H1 (cell line): ENCODE results near the gene SAXO1. TPM values are rescaled to one million over a fixed set of nuclear protein-coding genes. Genes with fewer than 3 reads are reported as not detected.

ENCODE experiments used
- CTCF ChIA-PET: fragments of 300-600 bp; sonication (Branson Sonifier 250); formaldehyde crosslinking; loops from one replicate; lab custom pipeline; 2021; ENCODE audit not compliant: partially characterized antibody; lab: Charles Lee
- POLR2A ChIA-PET: fragments of 300-600 bp; sonication (Branson Sonifier 250); formaldehyde crosslinking; loops from one replicate; lab custom pipeline; 2021; ENCODE audit warnings: inconsistent platforms; ENCODE audit not compliant: partially characterized antibody; lab: Charles Lee
- DNase-seq, 2 experiments: peaks; one replicate each; pipeline versions ENCODE4 v3.0.0 to v3.0.0-alpha.2; 2010 to 2022; ENCODE audit warnings: low spot score in 2 of 2, low read depth in 1 of 2, mixed read lengths in 1 of 2
- FAIRE-seq: peaks from 2 replicates; lab custom pipeline; 2011; peaks lifted over from hg19 to GRCh38; lab: Jason Lieb, UNC
- H2AFZ ChIP-seq: 2 replicates; pipeline ENCODE4 v1.8.1; 2012; ENCODE audit warnings: low read length, inconsistent platforms
- H2AK5ac ChIP-seq: 2 replicates; pipeline ENCODE4 v1.6.1; 2013; ENCODE audit warnings: low read depth, low read length
- H2BK120ac ChIP-seq: replicated peaks from 2 replicates; pipeline ENCODE3; 2013; ENCODE audit warnings: low read depth, low read length, inconsistent platforms
- H2BK12ac ChIP-seq: 2 replicates; pipeline ENCODE4 v1.6.1; 2013; ENCODE audit warnings: low read depth, low read length
- H2BK15ac ChIP-seq: 2 replicates; pipeline ENCODE4 v1.6.1; 2013; ENCODE audit warnings: low read length
- H2BK20ac ChIP-seq: 2 replicates; pipeline ENCODE4 v1.6.1; 2013; ENCODE audit warnings: low read length
- H2BK5ac ChIP-seq: 2 replicates; pipeline ENCODE4 v1.6.1; 2013; ENCODE audit warnings: low read depth, low read length
- H3K14ac ChIP-seq: 2 replicates; pipeline ENCODE4 v1.6.1; 2013; ENCODE audit warnings: inconsistent platforms; ENCODE audit not compliant: insufficient read length
- H3K18ac ChIP-seq: 2 replicates; pipeline ENCODE4 v1.6.1; 2013; ENCODE audit warnings: low read length; ENCODE audit errors: extremely low read depth
- H3K23ac ChIP-seq: 2 replicates; pipeline ENCODE4 v1.6.1; 2013; ENCODE audit warnings: inconsistent platforms; ENCODE audit not compliant: insufficient read length
- H3K23me2 ChIP-seq: 2 replicates; pipeline ENCODE4 v1.6.1; 2013; ENCODE audit warnings: low read depth, low read length
- H3K27ac ChIP-seq: 2 replicates; pipeline ENCODE4 v1.6.1; 2011; ENCODE audit warnings: low read depth, low read length, inconsistent platforms
- H3K27me3 ChIP-seq, 4 experiments: replicated peaks in 1 of 4; 1 replicate in 1 of 4; 2 replicates in 3 of 4; pipeline versions ENCODE4 v1.6.1 to v1.8.1; 2011 to 2013; ENCODE audit warnings: low read length in 3 of 4, mild to moderate bottlenecking in 3 of 4, inconsistent platforms in 2 of 4, mixed read lengths in 2 of 4, moderate library complexity in 1 of 4; ENCODE audit not compliant: control insufficient read depth in 3 of 4, insufficient read depth in 3 of 4; ENCODE audit errors: extremely low read depth in 1 of 4
- H3K36me3 ChIP-seq, 4 experiments: 2 replicates each; pipeline versions ENCODE4 v1.6.1 to v1.8.1; 2011 to 2013; ENCODE audit warnings: mild to moderate bottlenecking in 4 of 4, low read length in 3 of 4, moderate library complexity in 2 of 4, control low read depth in 1 of 4, inconsistent platforms in 1 of 4; ENCODE audit not compliant: insufficient read depth in 4 of 4, control insufficient read depth in 2 of 4
- H3K4ac ChIP-seq: replicated peaks from 2 replicates; pipeline ENCODE3; 2013; ENCODE audit warnings: low read length, low read depth, mixed read lengths, inconsistent platforms; ENCODE audit not compliant: insufficient read length
- H3K4me1 ChIP-seq, 4 experiments: replicated peaks in 1 of 4; 1 replicate in 1 of 4; 2 replicates in 3 of 4; pipeline versions ENCODE4 v1.6.1 to v1.8.1; 2011 to 2013; ENCODE audit warnings: low read length in 3 of 4, inconsistent platforms in 2 of 4, mixed read lengths in 1 of 4; ENCODE audit not compliant: insufficient read depth in 4 of 4, control insufficient read depth in 3 of 4
- H3K4me2 ChIP-seq, 2 experiments: 2 replicates each; pipeline versions ENCODE4 v1.6.1 to v1.8.1; 2011 to 2013; ENCODE audit warnings: low read depth in 2 of 2, low read length in 2 of 2, control low read depth in 1 of 2, inconsistent platforms in 1 of 2, mild to moderate bottlenecking in 1 of 2; ENCODE audit not compliant: insufficient read depth in 1 of 2
- H3K4me3 ChIP-seq, 4 experiments: fragments of 200-600, 300-600 bp in 1 of 4; sonication (generic), shearing (Covaris generic), sonication (Bioruptor Twin) in 1 of 4; 2 replicates each; pipeline versions ENCODE4 v1.5.1 to v1.8.1; 2011 to 2016; ENCODE audit warnings: low read length in 4 of 4, low read depth in 3 of 4, control low read depth in 2 of 4, inconsistent platforms in 2 of 4, mild to moderate bottlenecking in 2 of 4, mixed read lengths in 1 of 4, moderate library complexity in 1 of 4; ENCODE audit not compliant: insufficient read depth in 2 of 4; ENCODE audit errors: extremely low read depth in 1 of 4
- H3K56ac ChIP-seq: replicated peaks from 2 replicates; pipeline ENCODE3; 2013; ENCODE audit warnings: low read depth, mild to moderate bottlenecking, mixed read lengths, low read length, inconsistent platforms; ENCODE audit not compliant: insufficient read length
- H3K79me1 ChIP-seq: 2 replicates; pipeline ENCODE4 v1.6.1; 2013; ENCODE audit warnings: low read depth, low read length, control low read depth
- H3K79me2 ChIP-seq, 2 experiments: 2 replicates each; pipeline versions ENCODE4 v1.6.1 to v1.8.1; 2012 to 2013; ENCODE audit warnings: low read length in 2 of 2, mild to moderate bottlenecking in 2 of 2, inconsistent platforms in 1 of 2; ENCODE audit not compliant: insufficient read depth in 2 of 2, control insufficient read depth in 1 of 2
- H3K9ac ChIP-seq, 4 experiments: replicated peaks in 1 of 4; 1 replicate in 1 of 4; 2 replicates in 3 of 4; pipeline versions ENCODE4 v1.6.1 to v1.8.1; 2011 to 2013; ENCODE audit warnings: low read depth in 3 of 4, low read length in 3 of 4, control low read depth in 2 of 4, mild to moderate bottlenecking in 2 of 4, moderate library complexity in 2 of 4, inconsistent platforms in 1 of 4; ENCODE audit errors: extremely low read depth in 1 of 4
- H3K9me3 ChIP-seq, 2 experiments: 2 replicates each; pipeline versions ENCODE4 v1.6.1 to v1.8.1; 2012 to 2013; ENCODE audit warnings: mild to moderate bottlenecking in 2 of 2, moderate library complexity in 2 of 2, control low read depth in 1 of 2, inconsistent platforms in 1 of 2, low read depth in 1 of 2, low read length in 1 of 2, mixed read lengths in 1 of 2; ENCODE audit not compliant: insufficient read depth in 2 of 2
- H4K20me1 ChIP-seq, 2 experiments: replicated peaks in 1 of 2; 2 replicates each; pipeline versions ENCODE3 to v1.8.1; 2011 to 2013; ENCODE audit warnings: inconsistent platforms in 2 of 2, low read length in 2 of 2, mild to moderate bottlenecking in 1 of 2; ENCODE audit not compliant: insufficient read depth in 2 of 2, control insufficient read depth in 1 of 2
- H4K5ac ChIP-seq: 2 replicates; pipeline ENCODE4 v1.6.1; 2013; ENCODE audit warnings: low read length, low read depth, mixed read lengths, inconsistent platforms; ENCODE audit not compliant: insufficient read length
- H4K8ac ChIP-seq: 2 replicates; pipeline ENCODE4 v1.8.0; 2013; ENCODE audit warnings: mild to moderate bottlenecking, moderate library complexity, low read length, inconsistent platforms; ENCODE audit not compliant: insufficient read depth; ENCODE audit errors: extremely low read depth
- H4K91ac ChIP-seq: replicated peaks from 2 replicates; pipeline ENCODE3; 2013; ENCODE audit warnings: low read length, mixed read lengths, inconsistent platforms; ENCODE audit not compliant: insufficient read length
- CBX8 ChIP-seq: fragments of 300-800, 300-1000 bp; sonication (generic); IDR thresholded peaks from 2 replicates; pipeline ENCODE4 v1.7.1; 2016; ENCODE audit warnings: low read depth, low read length, borderline replicate concordance
- EGR1 ChIP-seq: IDR thresholded peaks from 2 replicates; pipeline ENCODE4 v1.6.1; 2011; ENCODE audit warnings: low read depth, low read length, borderline replicate concordance
- FOSL1 ChIP-seq: IDR thresholded peaks from 2 replicates; pipeline ENCODE4 v1.6.1; 2011; ENCODE audit warnings: mild to moderate bottlenecking, low read depth, low read length, moderate library complexity; ENCODE audit not compliant: insufficient read depth
- HDAC6 ChIP-seq: IDR thresholded peaks from one replicate; pipeline ENCODE4 v1.7.1; 2012; ENCODE audit warnings: low read depth, mild to moderate bottlenecking, inconsistent platforms, low read length, moderate library complexity
- MAFK ChIP-seq: IDR thresholded peaks from 2 replicates; pipeline ENCODE4 v1.6.1; 2012; ENCODE audit warnings: low read depth, mild to moderate bottlenecking, improper control_type of control experiment, low read length
- RAD21 ChIP-seq, 2 experiments: IDR thresholded peaks in 1 of 2; conservative IDR thresholded peaks in 1 of 2; 2 replicates each; pipeline ENCODE4 v1.6.1; 2011; ENCODE audit warnings: low read depth in 2 of 2, low read length in 2 of 2, improper control_type of control experiment in 1 of 2, inconsistent platforms in 1 of 2, mild to moderate bottlenecking in 1 of 2, moderate library complexity in 1 of 2
- SIRT6 ChIP-seq: IDR thresholded peaks from one replicate; pipeline ENCODE4 v1.7.1; 2012; ENCODE audit warnings: low read length, inconsistent platforms
- SP2 ChIP-seq: IDR thresholded peaks from 2 replicates; pipeline ENCODE4 v1.6.1; 2012; ENCODE audit warnings: mild to moderate bottlenecking, low read length, inconsistent platforms
- SP4 ChIP-seq: IDR thresholded peaks from 2 replicates; pipeline ENCODE4 v1.6.1; 2012; ENCODE audit warnings: low read length, inconsistent platforms
- WGBS, 2 experiments: shearing (Covaris generic) in 1 of 2; methylation state at CpG; one replicate each; pipeline versions ENCODE4 v1.1.6 to v1.1.7; 2013 to 2015; ENCODE audit warnings: low lambda C conversion rate in 2 of 2, mixed read lengths in 2 of 2, inconsistent platforms in 1 of 2, low coverage in 1 of 2, missing lambda C conversion rate in 1 of 2; ENCODE audit not compliant: insufficient replicate concordance in 2 of 2, insufficient coverage in 1 of 2, insufficient read length in 1 of 2; ENCODE audit errors: extremely low coverage in 1 of 2, missing lambda C conversion rate in 1 of 2; 5-methylcytosine and 5-hydroxymethylcytosine counted together
- polyA plus RNA-seq, 7 experiments: library from polyadenylated mRNA; depleted of rRNA in 3 of 7; stranded (reverse) in 5 of 7; unstranded in 2 of 7; fragments of >200 nt in 5 of 7; fragments of 200-250 nt in 2 of 7; gene quantifications; 1 replicate in 5 of 7; 2 replicates in 1 of 7; 4 replicates in 1 of 7; pipeline versions ENCODE4 v1.2.1 to v1.2.3, GENCODE V29; 2011 to 2013; ENCODE audit warnings: missing spikeins in 2 of 7, mixed read lengths in 2 of 7
- total RNA-seq: library from RNA; stranded (reverse); fragmentation: NEBNext Ultra II Directional; extraction: Animal tissue kit (Norgen Biotek cat#: 25700); gene quantifications from 2 replicates; pipeline ENCODE4 v1.2.1, GENCODE V29; 2021
- TF ChIP-seq, protein P1 (sequence below): IDR thresholded peaks from 2 replicates; pipeline ENCODE4 v1.6.1; 2011; ENCODE audit warnings: low read length, improper control_type of control experiment
- TF ChIP-seq, protein P2 (sequence below): IDR thresholded peaks from 2 replicates; pipeline ENCODE4 v1.6.1; 2012; ENCODE audit warnings: inconsistent platforms
- TF ChIP-seq, protein P3 (sequence below): IDR thresholded peaks from 2 replicates; pipeline ENCODE4 v1.6.1; 2012; ENCODE audit warnings: inconsistent platforms

The SAXO1 gene
- total and polyA plus RNA-seq, 2 of the 8 experiments (the other 6 are each of a cell fraction or from before 2014, with no cell fraction given) = 0.11 to 0.20 TPM

GRCh38 chr9:18979367-18979766 lies 53.6 kb downstream of the SAXO1 start:
- H4K8ac ChIP-seq = no peak overlapping the region
- no peak overlapping the region for H3K4me3 ChIP-seq
- peaks cover 0 to 4% (median 1%) of the 10 kb centered on the region in 4 experiments; a peak in 1 of 7 replicates for H3K4me1 ChIP-seq
- H2AFZ ChIP-seq = no peak overlapping the region
- no peak overlapping the region for H3K27ac ChIP-seq
- H4K5ac ChIP-seq = no peak overlapping the region
- no peak overlapping the region for H2BK15ac ChIP-seq
- H2BK120ac ChIP-seq = no peak overlapping the region
- ChIA-PET CTCF (interaction anchor here (0.7 to 1.9 kb wide), 2 partner anchors 10 to 86 kb away, joined by 3 to 4 read pairs; no protein-coding TSS in a partner anchor), POLR2A (no interaction called here)
- H3K56ac ChIP-seq = no peak overlapping the region
- no peak overlapping the region for H3K9ac ChIP-seq
- no peaks in the 10 kb centered on the region for H4K20me1 ChIP-seq
- H3K27me3 ChIP-seq = no peaks in the 10 kb centered on the region
- H3K36me3 ChIP-seq = no peaks in the 10 kb centered on the region
- no peak overlapping the region for H2BK5ac ChIP-seq
- no peaks in the 10 kb centered on the region for H3K79me1 ChIP-seq
- no peak overlapping the region for H3K4ac ChIP-seq
- no peak overlapping the region for H2AK5ac ChIP-seq
- H3K23me2 ChIP-seq = no peaks in the 10 kb centered on the region
- H3K4me2 ChIP-seq = no peak overlapping the region
- no peak overlapping the region for H2BK20ac ChIP-seq
- H3K9me3 ChIP-seq = peaks cover 0 to 2% of the 10 kb centered on the region in 2 experiments; a peak in 1 of 4 replicates
- no peak overlapping the region for H2BK12ac ChIP-seq
- no peaks in the 10 kb centered on the region for H3K79me2 ChIP-seq
- DNase-seq (no peak), FAIRE-seq (no peak)
- no peak overlapping the region for H3K23ac ChIP-seq
- H3K14ac ChIP-seq = no peak overlapping the region
- 83% methylated on average over 2 of the region's 2 CpGs; no CpG with 5 or more reads in 1 of the 2 experiments for WGBS, 2 experiments
- no peak overlapping the region for H4K91ac ChIP-seq
- no peak overlapping the region for H3K18ac ChIP-seq
- TF ChIP-seq SIRT6 (no peak), RAD21 (IDR thresholded peaks at IDR 0.05 in 1 of 2, conservative IDR thresholded peaks at IDR 0.05 in 1 of 2; ENCODE audit: low read depth in 2 of 2, low read length in 2 of 2) (no peak), FOSL1 (no peak), SP4 (no peak), MAFK (no peak), HDAC6 (no peak), SP2 (no peak), EGR1 (no peak), CBX8 (no peak)
- TF ChIP-seq, protein P1, sequence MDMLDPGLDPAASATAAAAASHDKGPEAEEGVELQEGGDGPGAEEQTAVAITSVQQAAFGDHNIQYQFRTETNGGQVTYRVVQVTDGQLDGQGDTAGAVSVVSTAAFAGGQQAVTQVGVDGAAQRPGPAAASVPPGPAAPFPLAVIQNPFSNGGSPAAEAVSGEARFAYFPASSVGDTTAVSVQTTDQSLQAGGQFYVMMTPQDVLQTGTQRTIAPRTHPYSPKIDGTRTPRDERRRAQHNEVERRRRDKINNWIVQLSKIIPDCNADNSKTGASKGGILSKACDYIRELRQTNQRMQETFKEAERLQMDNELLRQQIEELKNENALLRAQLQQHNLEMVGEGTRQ = no peak
- TF ChIP-seq, protein P2, sequence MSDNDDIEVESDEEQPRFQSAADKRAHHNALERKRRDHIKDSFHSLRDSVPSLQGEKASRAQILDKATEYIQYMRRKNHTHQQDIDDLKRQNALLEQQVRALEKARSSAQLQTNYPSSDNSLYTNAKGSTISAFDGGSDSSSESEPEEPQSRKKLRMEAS = no peak
- TF ChIP-seq, protein P3, sequence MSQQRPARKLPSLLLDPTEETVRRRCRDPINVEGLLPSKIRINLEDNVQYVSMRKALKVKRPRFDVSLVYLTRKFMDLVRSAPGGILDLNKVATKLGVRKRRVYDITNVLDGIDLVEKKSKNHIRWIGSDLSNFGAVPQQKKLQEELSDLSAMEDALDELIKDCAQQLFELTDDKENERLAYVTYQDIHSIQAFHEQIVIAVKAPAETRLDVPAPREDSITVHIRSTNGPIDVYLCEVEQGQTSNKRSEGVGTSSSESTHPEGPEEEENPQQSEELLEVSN = no peak
